PC-3 (cell line): ENCODE results near the gene TRIP12. TPM values are rescaled to one million over a fixed set of nuclear protein-coding genes. Genes with fewer than 3 reads are reported as not detected.

Source experiments
- ATAC-seq: fragments of 200-7000 bp; cut with Tn5 transposase; 2 replicates; pipeline ENCODE4 v1.9.1; 2020; ENCODE audit warnings: mild to moderate bottlenecking, moderate library complexity
- BruUV-seq: library from RNA; stranded (reverse); fragments of 400-500 nt; replicated peaks from 2 replicates; lab custom pipeline; 2021; lab: Mats Ljungman, UMichigan
- CTCF ChIA-PET: fragments of 300-600 bp; sonication (Branson Sonifier 250); formaldehyde crosslinking; loops from one replicate; lab custom pipeline; 2022; ENCODE audit warnings: antibody characterized with exemption; lab: Charles Lee
- POLR2A ChIA-PET: fragments of 300-600 bp; sonication (Branson Sonifier 250); formaldehyde crosslinking; loops from one replicate; lab custom pipeline; 2022; ENCODE audit warnings: antibody characterized with exemption; ENCODE audit not compliant: unreplicated experiment; lab: Charles Lee
- DNase-seq: peaks from one replicate; pipeline ENCODE4 v3.0.0-alpha.2; 2015
- H2AFZ ChIP-seq: fragments of 300-600 bp; sonication (generic); 2 replicates; pipeline ENCODE4 v1.6.0; 2016; ENCODE audit warnings: antibody characterized with exemption, low read length
- H3F3A ChIP-seq: fragments of 300-600 bp; sonication (generic); one replicate; pipeline ENCODE4 v1.6.0; 2017; ENCODE audit warnings: antibody characterized with exemption, low read length, control low read depth, mild to moderate bottlenecking; ENCODE audit not compliant: unreplicated experiment
- H3K27ac ChIP-seq: fragments of 300-600 bp; sonication (generic); 2 replicates; pipeline ENCODE4 v1.5.1; 2016; ENCODE audit warnings: mild to moderate bottlenecking, low read length
- H3K27me3 ChIP-seq: fragments of 300-600 bp; sonication (generic); 2 replicates; pipeline ENCODE4 v1.6.1; 2016; ENCODE audit warnings: low read length, mixed read lengths
- H3K36me3 ChIP-seq: fragments of 300-600 bp; sonication (generic); 2 replicates; pipeline ENCODE4 v1.6.1; 2016; ENCODE audit warnings: low read depth, mixed run types, low read length, mixed read lengths
- H3K4me1 ChIP-seq: fragments of 300-600 bp; sonication (generic); 2 replicates; pipeline ENCODE4 v1.5.1; 2016; ENCODE audit warnings: low read length; ENCODE audit not compliant: insufficient read depth
- H3K4me2 ChIP-seq: fragments of 300-600 bp; sonication (generic); 2 replicates; pipeline ENCODE4 v1.6.0; 2016; ENCODE audit warnings: low read length
- H3K4me3 ChIP-seq: fragments of 300-600 bp; sonication (generic); 2 replicates; pipeline ENCODE4 v1.5.1; 2016; ENCODE audit warnings: mild to moderate bottlenecking, low read length, mixed read lengths
- H3K79me2 ChIP-seq: fragments of 300-600 bp; sonication (generic); 2 replicates; pipeline ENCODE4 v1.6.1; 2017; ENCODE audit warnings: low read length, mixed read lengths
- H3K9ac ChIP-seq: fragments of 300-600 bp; sonication (generic); 2 replicates; pipeline ENCODE4 v1.6.0; 2016; ENCODE audit warnings: mild to moderate bottlenecking, low read length
- H3K9me2 ChIP-seq: fragments of 300-600 bp; sonication (generic); replicated peaks from 2 replicates; pipeline ENCODE4 v1.6.1; 2016; ENCODE audit warnings: mixed run types, low read length, mixed read lengths
- H3K9me3 ChIP-seq: fragments of 300-600 bp; sonication (generic); 2 replicates; pipeline ENCODE4 v1.6.1; 2016; ENCODE audit warnings: low read length, mixed read lengths
- H4K20me1 ChIP-seq: fragments of 300-600 bp; sonication (generic); 2 replicates; pipeline ENCODE4 v1.6.1; 2016; ENCODE audit warnings: low read length, mixed read lengths
- EZH2 ChIP-seq: fragments of 300-600 bp; sonication (generic); IDR thresholded peaks from one replicate; pipeline ENCODE4 v1.6.1; 2017; ENCODE audit warnings: antibody characterized with exemption, mild to moderate bottlenecking, low read length; ENCODE audit not compliant: unreplicated experiment
- EZH2phosphoT487 ChIP-seq: fragments of 300-600 bp; sonication (generic); IDR thresholded peaks from 2 replicates; pipeline ENCODE4 v1.6.1; 2018; ENCODE audit warnings: mild to moderate bottlenecking, antibody characterized with exemption, low read length, borderline replicate concordance
- intact Hi-C: fragments of 100-400 bp; cut with micrococcal nuclease; formaldehyde crosslinking; loops from 2 replicates; pipeline ENCODE4 v1.9.0; 2023
- total RNA-seq: library from RNA; depleted of rRNA; stranded (reverse); fragments of >200 nt; gene quantifications from 2 replicates; pipeline ENCODE4 v1.2.3, GENCODE V29; 2014
- TF ChIP-seq, protein P1 (sequence below): fragments of 300-600 bp; sonication (generic); conservative IDR thresholded peaks from 2 replicates; pipeline ENCODE4 v1.5.1; 2017; ENCODE audit warnings: antibody characterized with exemption, low read depth, mild to moderate bottlenecking, low read length

The TRIP12 gene
- total RNA-seq, 1 experiment from 2014 or later: 113 TPM

DNA sequence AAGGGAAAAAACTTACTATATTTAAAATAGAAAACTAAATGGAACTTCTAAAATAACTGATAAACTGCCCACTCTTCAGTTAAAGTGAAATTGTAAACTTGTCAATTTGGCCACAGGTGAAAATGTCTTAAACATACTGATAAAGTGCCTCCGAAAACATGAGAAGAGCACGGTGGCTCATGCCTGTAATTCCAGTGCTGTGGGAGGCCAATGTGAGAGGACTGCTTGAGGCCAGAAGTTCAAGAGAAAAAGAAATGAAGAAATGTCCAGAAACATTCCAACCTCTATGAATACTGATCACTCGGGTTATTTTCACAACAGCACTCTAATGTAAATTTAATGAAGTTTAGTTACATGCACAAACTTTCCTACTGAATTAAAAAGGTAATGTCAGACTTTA, 144.1 kb downstream of the TRIP12 start:
- Histone ChIP-seq H3K9me2 (no peaks in the 10 kb centered on the region), H3K4me3 (no peak overlapping the region), H2AFZ (no peak overlapping the region), H3K36me3 (peaks cover 41% of the 10 kb centered on the region), H3K4me2 (no peak overlapping the region), H3K4me1 (peaks cover 11% of the 10 kb centered on the region), H3K27me3 (no peaks in the 10 kb centered on the region), H3K27ac (no peak overlapping the region), H3K79me2 (no peaks in the 10 kb centered on the region), H3K9ac (no peak overlapping the region), H3F3A (no peaks in the 10 kb centered on the region), H4K20me1 (0 out of 2 replicates have a peak, but pooled peaks cover 7% of the 10 kb centered on the region), H3K9me3 (no peaks in the 10 kb centered on the region)
- no peak for ATAC-seq
- DNase-seq: no peak
- POLR2A ChIA-PET: no interaction called here
- no peak for TF ChIP-seq EZH2
- TF ChIP-seq, protein P1, sequence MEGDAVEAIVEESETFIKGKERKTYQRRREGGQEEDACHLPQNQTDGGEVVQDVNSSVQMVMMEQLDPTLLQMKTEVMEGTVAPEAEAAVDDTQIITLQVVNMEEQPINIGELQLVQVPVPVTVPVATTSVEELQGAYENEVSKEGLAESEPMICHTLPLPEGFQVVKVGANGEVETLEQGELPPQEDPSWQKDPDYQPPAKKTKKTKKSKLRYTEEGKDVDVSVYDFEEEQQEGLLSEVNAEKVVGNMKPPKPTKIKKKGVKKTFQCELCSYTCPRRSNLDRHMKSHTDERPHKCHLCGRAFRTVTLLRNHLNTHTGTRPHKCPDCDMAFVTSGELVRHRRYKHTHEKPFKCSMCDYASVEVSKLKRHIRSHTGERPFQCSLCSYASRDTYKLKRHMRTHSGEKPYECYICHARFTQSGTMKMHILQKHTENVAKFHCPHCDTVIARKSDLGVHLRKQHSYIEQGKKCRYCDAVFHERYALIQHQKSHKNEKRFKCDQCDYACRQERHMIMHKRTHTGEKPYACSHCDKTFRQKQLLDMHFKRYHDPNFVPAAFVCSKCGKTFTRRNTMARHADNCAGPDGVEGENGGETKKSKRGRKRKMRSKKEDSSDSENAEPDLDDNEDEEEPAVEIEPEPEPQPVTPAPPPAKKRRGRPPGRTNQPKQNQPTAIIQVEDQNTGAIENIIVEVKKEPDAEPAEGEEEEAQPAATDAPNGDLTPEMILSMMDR: no peak
- TF ChIP-seq EZH2phosphoT487: no peak
- BruUV-seq: no TSS peak
- intact Hi-C loops: no loop called here
- CTCF ChIA-PET: no interaction called here

DNA sequence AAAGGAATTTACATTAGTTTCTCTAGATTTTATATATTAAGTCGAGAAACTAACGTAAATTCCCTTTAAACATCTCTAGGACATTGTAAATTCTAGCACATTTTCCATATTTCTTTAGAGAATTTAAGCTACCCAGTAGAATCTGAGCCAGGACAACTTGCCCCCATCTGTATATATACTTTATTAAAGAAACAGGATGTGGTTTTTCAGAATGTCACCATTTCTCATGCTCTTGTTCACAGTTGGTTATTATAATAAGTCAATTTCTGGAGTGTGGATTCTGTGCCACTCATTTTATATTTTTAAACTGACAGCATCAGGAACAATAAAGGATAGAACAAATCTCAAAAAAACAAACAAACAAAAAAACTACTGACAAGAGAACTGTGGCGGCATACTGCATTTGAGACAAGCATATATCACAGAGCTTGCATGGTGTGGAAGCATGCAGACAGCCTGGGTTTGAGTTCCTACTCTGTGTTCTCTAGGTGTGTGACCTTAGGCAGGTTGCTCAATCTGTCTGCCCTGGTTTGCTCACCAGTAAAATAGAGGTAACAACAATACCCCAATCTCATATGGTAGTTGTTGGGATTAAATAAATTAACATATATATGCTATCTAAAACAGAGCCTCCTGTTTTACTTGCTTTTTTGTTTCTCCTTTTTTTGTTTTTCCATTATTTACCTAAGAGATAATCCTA, 146.0 kb downstream of the TRIP12 start:
- Histone ChIP-seq H3K27ac (no peak overlapping the region), H3K9me2 (no peaks in the 10 kb centered on the region), H3K9ac (no peak overlapping the region), H3K4me1 (no peaks in the 10 kb centered on the region), H3K36me3 (peaks cover 49% of the 10 kb centered on the region), H3F3A (no peaks in the 10 kb centered on the region), H3K4me3 (no peak overlapping the region), H2AFZ (no peak overlapping the region), H3K79me2 (no peaks in the 10 kb centered on the region), H3K9me3 (no peaks in the 10 kb centered on the region), H3K4me2 (no peak overlapping the region), H4K20me1 (0 out of 2 replicates have a peak, but pooled peaks cover 7% of the 10 kb centered on the region), H3K27me3 (no peaks in the 10 kb centered on the region)
- ChIA-PET POLR2A (no interaction called here), CTCF (interaction anchor here (0.6 kb wide), 1 partner anchor 384 kb away, joined by 3 read pairs; no protein-coding TSS in a partner anchor)
- BruUV-seq: no TSS peak
- intact Hi-C loops: no loop called here
- DNase-seq (no peak), ATAC-seq (no peak)
- no peak for TF ChIP-seq EZH2

DNA sequence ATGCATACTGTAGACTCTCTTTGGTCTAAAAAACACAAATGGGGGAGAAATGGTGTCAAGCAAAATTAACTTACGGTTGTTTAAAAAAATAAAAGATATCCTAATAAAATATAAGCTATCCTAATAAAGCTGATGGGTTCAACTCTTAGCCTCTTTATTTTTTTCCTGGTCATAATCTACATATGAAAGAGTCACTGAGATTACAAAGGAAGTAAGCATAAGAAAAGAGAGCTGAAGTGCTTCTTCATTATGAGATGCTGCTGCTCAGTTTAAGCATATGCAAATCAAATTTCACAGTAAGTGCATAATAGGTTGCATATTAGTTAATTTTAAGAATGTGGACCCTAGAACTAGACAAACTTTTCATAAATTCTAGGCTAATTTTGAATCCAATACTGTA, 147.6 kb downstream of the TRIP12 start:
- Histone ChIP-seq H3K27me3 (no peaks in the 10 kb centered on the region), H3K9me3 (no peaks in the 10 kb centered on the region), H3K9me2 (no peaks in the 10 kb centered on the region), H3K4me3 (no peak overlapping the region), H3K4me2 (no peak overlapping the region), H2AFZ (no peak overlapping the region), H3F3A (no peaks in the 10 kb centered on the region), H3K4me1 (no peaks in the 10 kb centered on the region), H4K20me1 (no peaks in the 10 kb centered on the region), H3K36me3 (peaks cover 44% of the 10 kb centered on the region), H3K79me2 (no peaks in the 10 kb centered on the region), H3K27ac (no peak overlapping the region), H3K9ac (no peak overlapping the region)
- POLR2A ChIA-PET: no interaction called here
- ATAC-seq (no peak), DNase-seq (no peak)
- no peak for TF ChIP-seq EZH2phosphoT487
- CTCF ChIA-PET: no interaction called here
- no TSS peak for BruUV-seq
- intact Hi-C loops: no loop called here
